ENCODE results near the gene RTP5.

RTP5 gene

GRCh38 chr2:241859017-241859435 lies 10.5 kb upstream of the RTP5 start:
- H3K9me3 ChIP-seq (ENCODE audit: severe bottlenecking): no peaks in the 10 kb centered on the region
- DNase-seq (ENCODE audit: low spot score) (no peak), ATAC-seq (ENCODE audit: low read depth) (no peak)
- TF ChIP-seq CTCF (IDR thresholded peaks at IDR 0.05; ENCODE audit: poor library complexity, severe bottlenecking): no peak
- no peak overlapping the region for H3K27ac ChIP-seq (ENCODE audit: poor library complexity, severe bottlenecking)
- no peaks in the 10 kb centered on the region for H3K4me1 ChIP-seq (ENCODE audit: insufficient read depth, poor library complexity, severe bottlenecking)
- no peaks in the 10 kb centered on the region for H3K36me3 ChIP-seq (ENCODE audit: low read depth)
- H3K27me3 ChIP-seq (ENCODE audit: insufficient read depth, poor library complexity, severe bottlenecking): no peaks in the 10 kb centered on the region
- H3K4me3 ChIP-seq (ENCODE audit: severe bottlenecking): no peak overlapping the region

- no peaks in the 10 kb centered on the region for H3K4me1 ChIP-seq (ENCODE audit: insufficient read depth, poor library complexity, severe bottlenecking)
- H3K27me3 ChIP-seq (ENCODE audit: insufficient read depth, poor library complexity, severe bottlenecking): no peaks in the 10 kb centered on the region
- DNase-seq (ENCODE audit: low spot score): no peak
- no peaks in the 10 kb centered on the region for H3K36me3 ChIP-seq (ENCODE audit: low read depth)
- no peak overlapping the region for H3K27ac ChIP-seq (ENCODE audit: poor library complexity, severe bottlenecking)
- no peaks in the 10 kb centered on the region for H3K9me3 ChIP-seq (ENCODE audit: severe bottlenecking)
- no peak for ATAC-seq (ENCODE audit: low read depth)
- no peak overlapping the region for H3K4me3 ChIP-seq (ENCODE audit: severe bottlenecking)
- TF ChIP-seq CTCF (IDR thresholded peaks at IDR 0.05; ENCODE audit: poor library complexity, severe bottlenecking): no peak
These were observed 9.9 kb upstream of the RTP5 start for GRCh38 chr2:241859436-241860183.

GRCh38 chr2:241860184-241861078 lies 9.1 kb upstream of the RTP5 start:
- DNase-seq (ENCODE audit: low spot score): no peak
- Histone ChIP-seq H3K36me3 (ENCODE audit: low read depth) (no peaks in the 10 kb centered on the region), H3K9me3 (ENCODE audit: severe bottlenecking) (no peaks in the 10 kb centered on the region), H3K27me3 (ENCODE audit: insufficient read depth, poor library complexity, severe bottlenecking) (no peaks in the 10 kb centered on the region), H3K4me3 (ENCODE audit: severe bottlenecking) (no peak overlapping the region), H3K27ac (ENCODE audit: poor library complexity, severe bottlenecking) (no peak overlapping the region), H3K4me1 (ENCODE audit: insufficient read depth, poor library complexity, severe bottlenecking) (no peaks in the 10 kb centered on the region)
- no peak for TF ChIP-seq CTCF (IDR thresholded peaks at IDR 0.05; ENCODE audit: poor library complexity, severe bottlenecking)
- ATAC-seq (ENCODE audit: low read depth): peak; percentile 34; the same call in 2 of the 3 replicates

GRCh38 chr2:241861264-241861663 lies 8.3 kb upstream of the RTP5 start:
- no peaks in the 10 kb centered on the region for H3K9me3 ChIP-seq (ENCODE audit: severe bottlenecking)
- H3K27me3 ChIP-seq (ENCODE audit: insufficient read depth, poor library complexity, severe bottlenecking): no peaks in the 10 kb centered on the region
- DNase-seq (ENCODE audit: low spot score): no peak
- H3K27ac ChIP-seq (ENCODE audit: poor library complexity, severe bottlenecking): no peak overlapping the region
- TF ChIP-seq CTCF (IDR thresholded peaks at IDR 0.05; ENCODE audit: poor library complexity, severe bottlenecking): no peak
- H3K4me3 ChIP-seq (ENCODE audit: severe bottlenecking): no peak overlapping the region
- no peaks in the 10 kb centered on the region for H3K36me3 ChIP-seq (ENCODE audit: low read depth)
- ATAC-seq (ENCODE audit: low read depth): no peak
- no peaks in the 10 kb centered on the region for H3K4me1 ChIP-seq (ENCODE audit: insufficient read depth, poor library complexity, severe bottlenecking)

All from RWPE2 (cell line).